Measurements from ENCODE around the gene BLOC1S3.

BLOC1S3 gene

GRCh38 chr19:45144431-45145269 lies 33.9 kb upstream of the BLOC1S3 start:
- TF ChIP-seq CTCF (IDR thresholded peaks at IDR 0.05; ENCODE audit: insufficient read depth, low read length, poor library complexity, severe bottlenecking): no peak
- no peak for DNase-seq (ENCODE audit: extremely low read depth, insufficient read length)
- H3K36me3 ChIP-seq (ENCODE audit: control insufficient read depth, insufficient read depth, low read length): peaks cover 15% of the 10 kb centered on the region

GRCh38 chr19:45145270-45146189 lies 33.1 kb upstream of the BLOC1S3 start:
- TF ChIP-seq CTCF (IDR thresholded peaks at IDR 0.05; ENCODE audit: insufficient read depth, low read length, poor library complexity, severe bottlenecking): no peak
- Histone ChIP-seq H3K36me3 (ENCODE audit: control insufficient read depth, insufficient read depth, low read length) (peaks cover 15% of the 10 kb centered on the region), H3K4me3 (replicated peaks; ENCODE audit: low read depth, low read length) (no peak overlapping the region), H3K27me3 (replicated peaks; ENCODE audit: control insufficient read depth, insufficient read depth, low read length) (no peaks in the 10 kb centered on the region)
- no peak for DNase-seq (ENCODE audit: extremely low read depth, insufficient read length)

More at GRCh38 chr19:45144431-45145269, 33.9 kb upstream of the BLOC1S3 start:
- H3K4me3 ChIP-seq (replicated peaks; ENCODE audit: low read depth, low read length): no peak overlapping the region
- no peaks in the 10 kb centered on the region for H3K27me3 ChIP-seq (replicated peaks; ENCODE audit: control insufficient read depth, insufficient read depth, low read length)

GRCh38 chr19:45146251-45146650 lies 32.3 kb upstream of the BLOC1S3 start:
- no peak for TF ChIP-seq CTCF (IDR thresholded peaks at IDR 0.05; ENCODE audit: insufficient read depth, low read length, poor library complexity, severe bottlenecking)
- Histone ChIP-seq H3K27me3 (replicated peaks; ENCODE audit: control insufficient read depth, insufficient read depth, low read length) (no peaks in the 10 kb centered on the region), H3K36me3 (ENCODE audit: control insufficient read depth, insufficient read depth, low read length) (peaks cover 12% of the 10 kb centered on the region), H3K4me3 (replicated peaks; ENCODE audit: low read depth, low read length) (no peak overlapping the region)
- no peak for DNase-seq (ENCODE audit: extremely low read depth, insufficient read length)

- no peak for TF ChIP-seq CTCF (IDR thresholded peaks at IDR 0.05; ENCODE audit: insufficient read depth, low read length, poor library complexity, severe bottlenecking)
- DNase-seq (ENCODE audit: extremely low read depth, insufficient read length): no peak
- peaks cover 12% of the 10 kb centered on the region for H3K36me3 ChIP-seq (ENCODE audit: control insufficient read depth, insufficient read depth, low read length)
- no peaks in the 10 kb centered on the region for H3K27me3 ChIP-seq (replicated peaks; ENCODE audit: control insufficient read depth, insufficient read depth, low read length)
- H3K4me3 ChIP-seq (replicated peaks; ENCODE audit: low read depth, low read length): no peak overlapping the region
These were observed 31.8 kb upstream of the BLOC1S3 start for GRCh38 chr19:45146741-45147205.

GRCh38 chr19:45147835-45148676 lies 30.5 kb upstream of the BLOC1S3 start:
- no peak for DNase-seq (ENCODE audit: extremely low read depth, insufficient read length)
- no peak overlapping the region for H3K4me3 ChIP-seq (replicated peaks; ENCODE audit: low read depth, low read length)

More at GRCh38 chr19:45147835-45148676, 30.5 kb upstream of the BLOC1S3 start:
- no peaks in the 10 kb centered on the region; the same call in 1 of the 2 replicates for H3K27me3 ChIP-seq (replicated peaks; ENCODE audit: control insufficient read depth, insufficient read depth, low read length)
- peaks cover 8% of the 10 kb centered on the region for H3K36me3 ChIP-seq (ENCODE audit: control insufficient read depth, insufficient read depth, low read length)
- no peak for TF ChIP-seq CTCF (IDR thresholded peaks at IDR 0.05; ENCODE audit: insufficient read depth, low read length, poor library complexity, severe bottlenecking)
